HG03432 (cell line): ENCODE data around the gene THBS1.

ENCODE experiments used
- ATAC-seq: cut with Tn5 transposase; IDR thresholded peaks from one replicate; pipeline ENCODE4 v1.9.1; 2021; ENCODE audit warnings: mild to moderate bottlenecking, moderate library complexity; ENCODE audit not compliant: unreplicated experiment

Gene THBS1

GRCh38 chr15:39627451-39628143, 46.7 kb downstream of the THBS1 start:
- ATAC-seq = no peak

- ATAC-seq = no peak
These were observed 47.2 kb downstream of the THBS1 start for GRCh38 chr15:39628144-39628508.

DNA sequence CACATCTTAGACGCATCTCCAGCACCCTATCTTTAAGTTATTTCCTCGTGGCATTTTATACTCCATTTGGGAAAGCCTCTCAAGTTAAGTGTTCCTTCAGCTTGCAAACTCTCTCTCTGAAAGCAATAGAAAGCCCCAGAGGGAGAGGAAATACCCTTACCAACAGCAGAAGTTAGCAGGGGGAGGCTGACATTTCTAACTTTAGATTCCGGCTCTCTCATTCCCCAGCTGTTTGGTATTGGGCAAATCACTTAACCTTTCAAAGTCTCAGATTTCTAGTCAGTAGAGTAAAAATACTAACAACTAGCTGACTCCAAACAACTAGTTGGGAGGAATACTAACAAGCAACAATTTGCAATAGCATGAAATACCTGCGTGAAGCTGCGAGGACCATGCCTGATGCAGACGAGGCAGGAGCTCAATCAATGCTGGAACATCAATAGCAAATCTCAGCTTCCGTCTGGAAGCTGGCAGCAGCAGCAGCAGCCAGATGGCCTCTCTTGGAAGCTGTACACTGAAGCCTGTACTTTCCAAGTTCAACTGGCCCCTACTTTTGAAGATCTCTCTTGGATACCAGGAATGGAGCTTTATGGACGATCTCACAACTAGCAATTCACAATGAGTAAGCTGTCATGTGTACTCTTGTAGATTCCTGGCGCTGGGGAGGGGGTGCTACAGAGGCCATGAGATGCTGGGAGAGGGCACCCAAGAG, 47.8 kb downstream of the THBS1 start:
- no peak for ATAC-seq

- ATAC-seq = peak; percentile 42
These were observed 48.5 kb downstream of the THBS1 start for GRCh38 chr15:39629371-39629770.

DNA sequence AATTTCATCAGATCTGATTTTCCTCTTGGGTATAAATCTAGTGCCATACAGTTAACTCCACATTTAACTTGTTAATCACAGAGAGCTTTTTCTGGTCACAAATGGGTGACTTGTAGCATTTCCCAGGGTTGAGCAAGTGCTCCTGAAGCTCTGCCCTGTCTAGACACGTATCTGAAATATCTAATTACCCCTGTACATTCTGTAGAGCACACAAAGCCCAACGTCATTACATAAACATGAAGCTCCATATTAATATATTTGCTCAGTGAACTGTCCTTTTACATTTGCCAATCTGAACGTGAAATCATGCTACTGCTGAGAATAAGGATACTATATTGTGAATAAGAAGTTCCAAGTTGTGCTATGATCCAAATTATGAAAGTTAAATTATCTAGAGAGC, 49.0 kb downstream of the THBS1 start:
- no peak for ATAC-seq

DNA sequence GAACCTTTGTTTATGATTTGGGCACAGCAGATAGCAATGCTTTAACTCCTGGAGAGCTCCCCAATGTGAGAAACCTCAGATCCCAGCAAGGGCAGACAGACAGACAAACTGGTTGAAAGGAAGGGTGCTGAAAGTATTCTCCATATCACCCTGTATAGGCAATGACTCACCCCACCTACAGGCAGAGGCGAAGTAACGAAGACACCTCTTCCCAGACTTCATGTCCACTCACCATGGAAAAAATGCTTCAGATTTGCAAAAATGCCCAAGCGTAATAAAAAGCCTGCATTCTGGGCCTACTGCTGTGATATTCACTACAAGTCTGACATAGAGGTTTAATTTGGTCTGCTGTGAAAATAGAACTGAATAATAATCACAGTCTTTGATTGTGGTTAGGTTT, 50.5 kb downstream of the THBS1 start:
- ATAC-seq = no peak

DNA sequence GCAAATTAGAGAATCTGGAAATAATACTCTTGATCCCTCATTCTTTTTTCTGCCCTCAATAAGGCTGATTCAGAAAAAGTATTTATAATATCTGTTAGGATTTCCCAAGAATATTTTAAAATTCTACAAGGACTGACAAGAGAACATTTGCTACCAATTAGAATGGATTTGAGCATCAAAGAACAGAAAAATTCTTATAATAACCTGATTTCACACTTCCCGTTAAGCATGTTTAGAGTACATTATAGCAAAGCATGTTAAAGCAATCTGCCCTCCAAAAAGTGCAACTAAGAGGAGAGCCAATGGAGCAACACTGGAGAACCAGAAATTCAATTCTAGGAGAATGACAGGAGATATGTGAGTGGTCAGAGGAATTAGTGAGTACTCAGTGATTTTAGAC, 57.2 kb downstream of the THBS1 start:
- no peak for ATAC-seq

DNA sequence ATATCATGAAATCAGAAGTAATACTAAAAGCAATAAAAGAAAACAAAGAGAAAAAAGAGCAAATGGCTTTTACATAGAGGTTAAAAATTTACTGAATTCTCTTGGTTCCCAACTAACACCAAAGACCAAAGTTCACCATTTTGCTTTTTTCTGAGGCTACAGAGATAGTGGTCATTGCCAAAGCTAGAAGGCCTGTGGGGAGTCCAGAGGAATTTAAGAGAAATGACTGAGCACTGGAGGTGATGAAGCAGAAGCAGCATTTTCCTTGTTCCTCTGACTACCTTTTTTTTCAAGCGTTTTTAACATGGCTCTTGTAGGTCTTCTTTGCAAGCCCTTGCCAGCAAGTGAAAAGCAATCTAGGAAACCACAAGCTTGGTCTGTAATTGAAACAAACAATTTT, 58.2 kb downstream of the THBS1 start:
- ATAC-seq = no peak

DNA sequence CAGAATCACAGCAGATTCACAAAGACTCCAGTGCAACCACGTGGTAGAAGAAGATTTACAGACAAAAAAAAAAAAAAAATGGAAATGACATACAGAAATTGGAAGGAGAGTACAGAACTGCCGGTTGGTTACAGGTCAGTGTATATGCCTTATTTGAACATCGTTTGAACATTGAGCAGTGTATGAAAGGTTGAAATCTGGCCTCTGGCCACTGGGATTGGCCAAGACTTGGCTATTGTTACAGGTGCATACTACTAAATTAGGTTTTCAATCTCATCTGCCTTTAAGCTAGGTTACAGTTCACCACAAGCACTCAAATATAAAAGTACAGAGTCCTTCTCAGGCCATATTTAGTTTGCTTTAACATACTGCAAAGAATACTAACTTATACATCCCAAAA, 59.8 kb downstream of the THBS1 start:
- ATAC-seq = no peak

GRCh38 chr15:39641191-39641889, 60.5 kb downstream of the THBS1 start:
- ATAC-seq = no peak

GRCh38 chr15:39642011-39642640, 61.2 kb downstream of the THBS1 start:
- ATAC-seq = no peak

GRCh38 chr15:39643727-39644126, 62.8 kb downstream of the THBS1 start:
- no peak for ATAC-seq

DNA sequence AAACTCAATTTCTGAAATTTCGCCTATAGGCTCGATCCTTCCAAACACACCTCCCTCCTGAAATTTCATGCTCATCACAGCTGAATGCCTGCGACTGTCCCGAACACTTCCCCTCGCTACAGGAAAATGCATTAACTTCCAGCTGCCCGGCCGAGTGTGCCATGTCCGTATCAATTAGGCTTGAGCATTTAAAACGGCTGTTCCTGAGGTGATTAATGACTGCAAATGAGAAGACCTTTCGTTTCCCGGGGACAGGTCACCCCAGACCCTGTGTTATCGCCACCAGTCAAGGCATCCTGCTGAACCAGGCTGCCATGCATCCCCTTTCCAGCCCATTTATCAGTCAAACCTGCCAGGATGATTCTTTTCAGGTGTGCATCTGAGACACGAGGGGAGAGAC, 63.3 kb downstream of the THBS1 start:
- no peak for ATAC-seq

DNA sequence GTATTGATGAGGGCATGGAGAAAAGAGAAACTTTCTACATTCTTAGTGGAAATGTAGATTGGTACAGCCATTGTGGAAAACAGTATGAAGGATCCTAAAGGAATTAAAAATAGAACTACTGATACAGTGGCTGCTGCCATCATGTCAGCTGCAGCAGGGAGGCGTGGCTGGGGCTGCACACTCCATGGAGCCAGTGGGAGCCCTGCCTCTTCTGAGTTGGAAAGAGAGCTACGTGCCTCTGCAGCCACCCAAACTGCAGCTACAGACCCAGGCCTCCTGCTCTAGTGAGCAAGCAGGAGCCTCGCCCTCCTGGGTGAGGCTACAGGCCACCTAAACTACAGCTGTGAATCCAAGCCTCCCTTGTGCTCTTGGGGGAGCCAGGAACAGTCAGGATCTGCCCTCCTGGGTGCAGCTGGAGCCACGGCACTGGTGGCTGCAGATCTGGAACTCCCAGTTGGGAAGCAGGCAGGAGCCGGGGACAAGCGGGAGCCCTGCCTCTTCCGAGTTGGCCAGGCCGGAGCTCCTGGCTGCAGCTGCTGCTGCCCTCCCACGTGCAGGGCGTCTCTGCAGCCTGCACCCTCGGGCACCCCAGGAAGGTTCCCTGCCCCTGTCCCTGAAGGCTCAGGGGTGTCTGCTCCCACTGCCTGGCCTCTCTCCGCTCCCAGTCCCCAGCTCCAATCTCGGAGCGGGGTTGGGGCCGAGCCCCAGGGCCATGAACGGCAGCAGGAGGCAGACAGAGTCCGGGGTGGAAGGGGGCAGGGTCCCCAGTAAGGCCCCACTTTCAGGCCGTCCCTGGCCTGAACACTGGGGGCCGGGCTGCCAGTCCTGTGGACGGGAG, 64.5 kb downstream of the THBS1 start:
- no peak for ATAC-seq

GRCh38 chr15:39645976-39646257, 65.0 kb downstream of the THBS1 start:
- ATAC-seq = no peak

DNA sequence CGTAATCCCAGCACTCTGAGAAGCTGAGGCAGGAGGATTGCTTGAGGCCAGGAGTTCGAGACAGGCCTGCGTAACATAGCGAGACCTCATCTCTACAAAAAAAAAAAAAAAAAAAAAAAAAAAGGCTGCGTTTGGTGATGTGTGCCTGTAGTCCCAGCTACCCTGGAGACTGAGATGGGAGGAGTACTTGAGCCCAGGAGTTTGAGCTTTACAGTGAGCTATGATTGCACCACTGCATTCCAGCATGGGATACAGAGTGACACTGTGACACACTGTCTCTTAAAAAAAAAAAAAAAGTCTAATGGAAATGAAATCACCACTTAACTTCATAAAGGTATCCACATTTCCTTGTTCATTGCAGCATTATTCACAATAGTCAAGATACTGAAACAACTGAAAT, 65.5 kb downstream of the THBS1 start:
- no peak for ATAC-seq
